H1 (cell line): ENCODE results near the gene TMEM39B. TPM values are rescaled to one million over a fixed set of nuclear protein-coding genes. Genes with fewer than 3 reads are reported as not detected.

Source experiments
- E2F6 ChIP-seq: IDR thresholded peaks from 2 replicates; pipeline ENCODE4 v1.6.1; 2012; ENCODE audit warnings: inconsistent platforms
- EGR1 ChIP-seq: IDR thresholded peaks from 2 replicates; pipeline ENCODE4 v1.6.1; 2011; ENCODE audit warnings: low read depth, low read length, borderline replicate concordance
- EP300 ChIP-seq, 2 experiments: IDR thresholded peaks; 1 replicate in 1 of 2; 2 replicates in 1 of 2; pipeline ENCODE4 v1.6.1; 2011 to 2012; ENCODE audit warnings: low read depth in 2 of 2, low read length in 2 of 2, mild to moderate bottlenecking in 2 of 2, borderline replicate concordance in 1 of 2, inconsistent platforms in 1 of 2, moderate library complexity in 1 of 2
- HDAC2 ChIP-seq, 2 experiments: fragments of 300-600 bp in 1 of 2; sonication (generic) in 1 of 2; IDR thresholded peaks; 2 replicates each; pipeline ENCODE4 v1.6.1; 2011 to 2012; ENCODE audit warnings: low read depth in 2 of 2, low read length in 2 of 2, mild to moderate bottlenecking in 2 of 2, moderate library complexity in 2 of 2, borderline replicate concordance in 1 of 2, inconsistent platforms in 1 of 2
- KDM1A ChIP-seq: fragments of 200-600, 300-600 bp; sonication (generic); IDR thresholded peaks from 2 replicates; pipeline ENCODE4 v1.7.1; 2016; ENCODE audit warnings: mild to moderate bottlenecking, low read length, borderline replicate concordance
- KDM4A ChIP-seq: IDR thresholded peaks from one replicate; pipeline ENCODE4 v1.7.1; 2012; ENCODE audit warnings: low read depth, mild to moderate bottlenecking, moderate library complexity, low read length, inconsistent platforms; ENCODE audit not compliant: severe bottlenecking
- KDM5A ChIP-seq: fragments of 200-600 bp; IDR thresholded peaks from 2 replicates; pipeline ENCODE4 v1.7.1; 2012; ENCODE audit warnings: mild to moderate bottlenecking, low read length, inconsistent platforms, mixed read lengths
- PHF8 ChIP-seq: fragments of 200-600 bp; sonication (generic); conservative IDR thresholded peaks from 2 replicates; pipeline ENCODE4 v1.7.1; 2012; ENCODE audit warnings: low read depth, mild to moderate bottlenecking, inconsistent platforms, low read length, moderate library complexity
- POLR2A ChIP-seq, 2 experiments: IDR thresholded peaks; 1 replicate in 1 of 2; 2 replicates in 1 of 2; pipeline ENCODE4 v1.6.1; 2011; ENCODE audit warnings: low read depth in 2 of 2, low read length in 2 of 2, mild to moderate bottlenecking in 2 of 2; ENCODE audit errors: control extremely low read depth in 1 of 2
- POLR2AphosphoS5 ChIP-seq: IDR thresholded peaks from 2 replicates; pipeline ENCODE4 v1.6.1; 2011; ENCODE audit warnings: low read depth, low read length
- SAP30 ChIP-seq: fragments of 300-600 bp; sonication (generic); IDR thresholded peaks from 2 replicates; pipeline ENCODE4 v1.7.1; 2012; ENCODE audit warnings: low read length, moderate library complexity, mild to moderate bottlenecking, inconsistent platforms; ENCODE audit not compliant: insufficient read depth, insufficient replicate concordance
- SIN3A ChIP-seq, 2 experiments: IDR thresholded peaks in 1 of 2; conservative IDR thresholded peaks in 1 of 2; 2 replicates each; pipeline ENCODE4 v1.6.1; 2011 to 2012; ENCODE audit warnings: low read length in 2 of 2, improper control_type of control experiment in 1 of 2, low read depth in 1 of 2, mild to moderate bottlenecking in 1 of 2
- SP1 ChIP-seq: IDR thresholded peaks from 2 replicates; pipeline ENCODE4 v1.6.1; 2011; ENCODE audit warnings: low read depth, low read length
- TAF1 ChIP-seq: IDR thresholded peaks from 2 replicates; pipeline ENCODE4 v1.6.1; 2011; ENCODE audit warnings: mild to moderate bottlenecking, low read depth, low read length
- TCF12 ChIP-seq: IDR thresholded peaks from 2 replicates; pipeline ENCODE4 v1.6.1; 2011; ENCODE audit warnings: low read depth, mild to moderate bottlenecking, low read length
- YY1 ChIP-seq: IDR thresholded peaks from 2 replicates; pipeline ENCODE4 v1.6.1; 2011; ENCODE audit warnings: low read depth, mild to moderate bottlenecking, low read length
- polyA plus RNA-seq, 7 experiments: library from polyadenylated mRNA; depleted of rRNA in 3 of 7; stranded (reverse) in 5 of 7; unstranded in 2 of 7; fragments of >200 nt in 5 of 7; fragments of 200-250 nt in 2 of 7; gene quantifications; 1 replicate in 5 of 7; 2 replicates in 1 of 7; 4 replicates in 1 of 7; pipeline versions ENCODE4 v1.2.1 to v1.2.3, GENCODE V29; 2011 to 2013; ENCODE audit warnings: missing spikeins in 2 of 7, mixed read lengths in 2 of 7
- total RNA-seq: library from RNA; stranded (reverse); fragmentation: NEBNext Ultra II Directional; extraction: Animal tissue kit (Norgen Biotek cat#: 25700); gene quantifications from 2 replicates; pipeline ENCODE4 v1.2.1, GENCODE V29; 2021
- TF ChIP-seq, protein P1 (sequence below): IDR thresholded peaks from 2 replicates; pipeline ENCODE4 v1.6.1; 2012; ENCODE audit warnings: inconsistent platforms

TMEM39B gene
- total and polyA plus RNA-seq, 2 of the 8 experiments (the other 6 are each of a cell fraction or from before 2014, with no cell fraction given): 25.3 to 32.7 TPM

DNA sequence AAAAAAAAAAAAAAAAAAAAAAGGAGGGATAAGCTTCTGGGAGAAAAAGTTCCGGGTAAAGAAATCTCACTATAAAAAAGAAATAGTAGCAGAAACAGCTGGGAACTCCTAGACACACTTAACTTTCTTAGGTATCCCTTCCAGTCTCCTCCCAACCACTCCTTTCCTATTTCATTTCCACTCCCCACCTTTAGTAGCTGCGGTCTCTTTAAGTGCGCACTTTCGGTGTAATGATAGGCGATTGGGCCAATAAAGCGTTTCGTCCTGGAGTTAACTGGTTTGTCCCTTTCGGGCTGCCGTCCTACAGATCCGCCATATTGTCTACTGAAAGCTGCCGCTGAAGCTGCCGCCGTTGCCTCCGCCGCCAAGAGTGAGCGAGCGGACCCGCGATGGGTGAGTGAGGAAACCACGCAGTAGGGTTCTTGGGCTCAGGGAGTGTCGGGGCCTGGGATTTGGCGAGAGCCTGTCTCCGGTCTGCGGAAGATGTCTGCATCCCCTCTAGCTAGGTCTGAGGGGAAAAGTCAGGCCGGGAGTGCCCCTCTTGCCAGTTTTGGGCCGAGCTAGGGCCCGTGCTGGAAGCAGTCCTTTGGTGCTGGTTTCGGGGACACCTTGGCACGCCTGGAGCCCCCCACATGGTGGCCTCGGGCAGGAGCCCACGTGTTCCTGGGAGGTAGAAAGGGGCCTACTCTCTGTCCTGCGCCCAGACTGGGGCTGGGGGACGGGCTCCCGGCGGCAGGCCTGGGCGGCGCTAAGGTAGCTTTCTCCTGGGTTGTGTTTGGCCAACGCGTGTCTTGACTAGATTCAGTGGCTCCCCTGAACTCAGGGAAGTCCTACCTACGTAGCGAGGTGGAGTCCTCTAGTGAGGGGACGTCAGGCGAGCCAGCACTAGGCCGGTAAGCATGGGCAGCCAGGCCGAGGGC is 35.3 kb downstream of the TMEM39B start, which contains the start of gene KPNA6 (continued):
- TF ChIP-seq SIN3A (conservative IDR thresholded peaks at IDR 0.05 in 1 of 2, IDR thresholded peaks at IDR 0.05 in 1 of 2; ENCODE audit: low read depth in 1 of 2, low read length in 2 of 2) (peak in 1 of 2 experiments; percentile 16; a peak in 1 of 4 replicates), YY1 (peak; percentile 97), E2F6 (0 out of 2 replicates have a peak, but pooled peaks have one; percentile 48), KDM5A (peak; percentile 41; the same call in 1 of the 2 replicates), TCF12 (no peak), EGR1 (peak; percentile 48; the same call in 1 of the 2 replicates), KDM4A (peak; percentile 17), PHF8 (peak; percentile 81), HDAC2 (IDR thresholded peaks at IDR 0.05; ENCODE audit: borderline replicate concordance in 1 of 2, low read depth in 2 of 2, low read length in 2 of 2) (peak in 1 of 2 experiments; percentile 82; a peak in 1 of 4 replicates), POLR2A (IDR thresholded peaks at IDR 0.05; ENCODE audit: control extremely low read depth in 1 of 2, low read depth in 2 of 2, low read length in 2 of 2) (peak in 1 of 2 experiments; percentile 78; a peak in 2 of 3 replicates), TAF1 (peak; percentile 72), SAP30 (peak; percentile 45), KDM1A (no peak), EP300 (IDR thresholded peaks at IDR 0.05; ENCODE audit: borderline replicate concordance in 1 of 2, low read depth in 2 of 2, low read length in 2 of 2) (peak in 1 of 2 experiments; percentile 16; a peak in 1 of 3 replicates), POLR2AphosphoS5 (peak; percentile 72), SP1 (0 out of 2 replicates have a peak, but pooled peaks have one; percentile 21)
- TF ChIP-seq, protein P1, sequence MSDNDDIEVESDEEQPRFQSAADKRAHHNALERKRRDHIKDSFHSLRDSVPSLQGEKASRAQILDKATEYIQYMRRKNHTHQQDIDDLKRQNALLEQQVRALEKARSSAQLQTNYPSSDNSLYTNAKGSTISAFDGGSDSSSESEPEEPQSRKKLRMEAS: peak; percentile 57; the same call in 1 of the 2 replicates
